Endodermal cell (in vitro differentiated cells): Measurements from ENCODE around the gene INTS6L. TPM values are rescaled to one million over a fixed set of nuclear protein-coding genes. Genes with fewer than 3 reads are reported as not detected.
"Not testable (repeated sequence)": the region's sequence is repeated elsewhere in the genome, so short reads cannot be mapped to it uniquely, and the experiment has no call there.

Source experiments
- DNase-seq: peaks from one replicate; pipeline ENCODE4 v3.0.0-alpha.2; 2017
- H3K27ac ChIP-seq: 2 replicates; pipeline ENCODE4 v1.5.1; 2013; ENCODE audit warnings: mild to moderate bottlenecking, low read depth, low read length, moderate library complexity
- H3K27me3 ChIP-seq: 2 replicates; pipeline ENCODE4 v1.6.1; 2013; ENCODE audit warnings: mild to moderate bottlenecking, low read length, moderate library complexity; ENCODE audit not compliant: insufficient read depth, control insufficient read depth, poor library complexity, severe bottlenecking
- H3K36me3 ChIP-seq: 2 replicates; pipeline ENCODE4 v1.7.0; 2013; ENCODE audit warnings: mild to moderate bottlenecking, low read length, moderate library complexity; ENCODE audit not compliant: control insufficient read depth, insufficient read depth
- H3K4me1 ChIP-seq: one replicate; pipeline ENCODE4 v1.7.0; 2013; ENCODE audit warnings: low read length; ENCODE audit not compliant: control insufficient read depth, insufficient read depth
- H3K4me3 ChIP-seq: 2 replicates; pipeline ENCODE4 v1.5.1; 2013; ENCODE audit warnings: mild to moderate bottlenecking, low read length, moderate library complexity
- H3K9ac ChIP-seq: 2 replicates; pipeline ENCODE4 v1.6.1; 2013; ENCODE audit warnings: mild to moderate bottlenecking, low read length, moderate library complexity; ENCODE audit not compliant: poor library complexity, severe bottlenecking; ENCODE audit errors: extremely low read depth
- H3K9me3 ChIP-seq: 2 replicates; pipeline ENCODE4 v1.6.1; 2013; ENCODE audit warnings: mild to moderate bottlenecking, low read length, moderate library complexity; ENCODE audit not compliant: control insufficient read depth
- H3K27ac Mint-ChIP-seq: 2 replicates; pipeline ENCODE4 v1.8.0; 2020; ENCODE audit warnings: mixed read lengths
- H3K27me3 Mint-ChIP-seq: 2 replicates; pipeline ENCODE4 v1.8.0; 2021; ENCODE audit warnings: mild to moderate bottlenecking, mixed read lengths; ENCODE audit not compliant: insufficient read depth
- H3K36me3 Mint-ChIP-seq: 2 replicates; pipeline ENCODE4 v1.8.0; 2020; ENCODE audit warnings: low read depth, mixed read lengths
- H3K4me1 Mint-ChIP-seq: 2 replicates; pipeline ENCODE4 v1.8.0; 2020; ENCODE audit warnings: mixed read lengths
- H3K4me3 Mint-ChIP-seq: 2 replicates; pipeline ENCODE4 v1.8.0; 2020; ENCODE audit warnings: mild to moderate bottlenecking, moderate library complexity, mixed read lengths
- H3K9me3 Mint-ChIP-seq: 2 replicates; pipeline ENCODE4 v1.8.0; 2020; ENCODE audit warnings: mild to moderate bottlenecking, mixed read lengths
- CTCF ChIP-seq: fragments of 200-600 bp; sonication (generic); conservative IDR thresholded peaks from 2 replicates; pipeline ENCODE4 v1.5.0; 2021; ENCODE audit warnings: antibody characterized with exemption, mild to moderate bottlenecking
- WGBS, 2 experiments: methylation state at CpG; one replicate each; pipeline versions ENCODE4 v1.1.5 to v1.1.7; 2013; ENCODE audit warnings: missing lambda C conversion rate in 2 of 2, mixed read lengths in 1 of 2; ENCODE audit not compliant: insufficient coverage in 1 of 2, insufficient read length in 1 of 2; 5-methylcytosine and 5-hydroxymethylcytosine counted together
- total RNA-seq, 2 donors: library from RNA; stranded (reverse); fragmentation: NEBNext Ultra II Directional in 1 of 2; extraction: Animal tissue kit (Norgen Biotek cat#: 25700) in 1 of 2; gene quantifications; 2 replicates in 1 of 2; 3 replicates in 1 of 2; pipeline ENCODE4 v1.2.1, GENCODE V29; 2021

Gene INTS6L
- total RNA-seq, 2 donors from 2014 or later: 7.3 to 9.1 TPM

GRCh38 chrX:135581496-135581895 is 61.0 kb downstream of the INTS6L start:
- TF ChIP-seq CTCF: no peak
- H3K36me3 ChIP-seq: peaks cover 24% of the 10 kb centered on the region
- H3K27me3 ChIP-seq: no peaks in the 10 kb centered on the region
- 83 to 98% methylated on average over 1 to 2 of the region's 2 CpGs for WGBS, 2 experiments
- H3K27ac ChIP-seq: no peak overlapping the region
- Mint-ChIP-seq H3K27ac (no peak overlapping the region), H3K27me3 (no peaks in the 10 kb centered on the region), H3K4me3 (no peak overlapping the region), H3K4me1 (no peaks in the 10 kb centered on the region), H3K36me3 (peaks cover 19% of the 10 kb centered on the region), H3K9me3 (peaks cover 51% of the 10 kb centered on the region)
- H3K4me3 ChIP-seq: no peak overlapping the region
- H3K9me3 ChIP-seq: no peaks in the 10 kb centered on the region
- no peak overlapping the region for H3K9ac ChIP-seq
- no peaks in the 10 kb centered on the region for H3K4me1 ChIP-seq
- no peak for DNase-seq

- peaks cover 9% of the 10 kb centered on the region for H3K36me3 Mint-ChIP-seq
- peaks cover 12% of the 10 kb centered on the region for H3K36me3 ChIP-seq
- TF ChIP-seq CTCF: no peak
- DNase-seq: no peak
- no peaks in the 10 kb centered on the region for H3K27me3 Mint-ChIP-seq
- no peak overlapping the region for H3K27ac Mint-ChIP-seq
- H3K9me3 ChIP-seq: no peaks in the 10 kb centered on the region
- whole genome bisulfite sequencing, 2 experiments: 81% methylated on average over 6 of the region's 6 CpGs; no CpG with 5 or more reads in 1 of the 2 experiments
- no peak overlapping the region for H3K4me3 Mint-ChIP-seq
- no peaks in the 10 kb centered on the region for H3K4me1 Mint-ChIP-seq
- H3K4me1 ChIP-seq: no peaks in the 10 kb centered on the region
- H3K27ac ChIP-seq: no peak overlapping the region
- no peak overlapping the region for H3K9ac ChIP-seq
- H3K9me3 Mint-ChIP-seq: peaks cover 51% of the 10 kb centered on the region
- no peak overlapping the region for H3K4me3 ChIP-seq
- H3K27me3 ChIP-seq: no peaks in the 10 kb centered on the region
Measured at GRCh38 chrX:135585153-135585552, 64.7 kb downstream of the INTS6L start.

- Mint-ChIP-seq H3K27me3 (peaks cover 3% of the 10 kb centered on the region), H3K4me1 (no peaks in the 10 kb centered on the region), H3K27ac (no peak overlapping the region), H3K9me3 (peaks cover 62% of the 10 kb centered on the region), H3K4me3 (no peak overlapping the region), H3K36me3 (no peaks in the 10 kb centered on the region)
- H3K27me3 ChIP-seq: no peaks in the 10 kb centered on the region
- no peaks in the 10 kb centered on the region for H3K9me3 ChIP-seq
- H3K9ac ChIP-seq: no peak overlapping the region
- 75% methylated on average over 4 of the region's 4 CpGs; no CpG with 5 or more reads in 1 of the 2 experiments for WGBS, 2 experiments
- TF ChIP-seq CTCF: peak; percentile 50
- no peak for DNase-seq
- H3K4me1 ChIP-seq: no peaks in the 10 kb centered on the region
- H3K36me3 ChIP-seq: no peaks in the 10 kb centered on the region
- no peak overlapping the region for H3K4me3 ChIP-seq
- no peak overlapping the region for H3K27ac ChIP-seq
Measured at GRCh38 chrX:135591871-135592270, 71.4 kb downstream of the INTS6L start.

- not testable (repeated sequence) for H3K27ac Mint-ChIP-seq, H3K36me3 Mint-ChIP-seq, H3K36me3 ChIP-seq, H3K27ac ChIP-seq, H3K9ac ChIP-seq, H3K9me3 ChIP-seq, H3K27me3 ChIP-seq, H3K4me1 ChIP-seq, H3K4me3 ChIP-seq, H3K4me1 Mint-ChIP-seq, H3K27me3 Mint-ChIP-seq, DNase-seq, H3K4me3 Mint-ChIP-seq
- H3K9me3 Mint-ChIP-seq: peaks cover 54% of the 10 kb centered on the region
- WGBS, 2 experiments: no CpG with 5 or more reads among the region's 2 CpGs
Measured at GRCh38 chrX:135594049-135594448, 73.6 kb downstream of the INTS6L start.

- not testable (repeated sequence) for H3K4me3 ChIP-seq, H3K36me3 ChIP-seq, H3K27ac ChIP-seq, DNase-seq, H3K36me3 Mint-ChIP-seq, H3K9ac ChIP-seq, H3K9me3 ChIP-seq, H3K4me1 ChIP-seq, H3K4me1 Mint-ChIP-seq, H3K27ac Mint-ChIP-seq, H3K27me3 Mint-ChIP-seq, H3K27me3 ChIP-seq, H3K4me3 Mint-ChIP-seq
- WGBS, 2 experiments: no CpG with 5 or more reads among the region's 1 CpG
- H3K9me3 Mint-ChIP-seq: peaks cover 52% of the 10 kb centered on the region
Measured at GRCh38 chrX:135594453-135594852, 74.0 kb downstream of the INTS6L start.
